Measurements from ENCODE around the gene KLHL2. TPM values are rescaled to one million over a fixed set of nuclear protein-coding genes. Genes with fewer than 3 reads are reported as not detected.

Gene KLHL2
- total and polyA plus RNA-seq, 2 donors (not counting 3 experiments of a cell fraction or from before 2014, with no cell fraction given) = 9.9 to 22.1 TPM

- dilution Hi-C loops (cut with MboI; ENCODE audit: extremely low pct_ligation_motif_present, low sequenced_read_pairs) = no loop called here
- Histone ChIP-seq H4K20me1 (replicated peaks; ENCODE audit: control insufficient read depth, extremely low read depth, insufficient read depth, low read length) (no peaks in the 10 kb centered on the region), H3K9me3 (replicated peaks; ENCODE audit: control insufficient read depth, insufficient read depth, low read length) (no peaks in the 10 kb centered on the region), H3K4me1 (ENCODE audit: control insufficient read depth, extremely low read depth, insufficient read depth, low read length) (no peaks in the 10 kb centered on the region), H3K4me2 (ENCODE audit: insufficient read depth, low read length) (no peak overlapping the region), H3K9ac (replicated peaks; ENCODE audit: extremely low read depth, insufficient read depth, low read length) (no peak overlapping the region), H3K36me3 (ENCODE audit: control insufficient read depth in 2 of 2, extremely low read depth in 1 of 2, insufficient read depth in 2 of 2, low read length in 2 of 2) (no peaks in the 10 kb centered on the region), H3K27me3 (ENCODE audit: control insufficient read depth in 2 of 2, insufficient read depth in 2 of 2, low read length in 2 of 2) (peaks cover 0 to 6% of the 10 kb centered on the region in 2 experiments), H2AFZ (ENCODE audit: low read depth, low read length) (no peak overlapping the region), H3K4me3 (replicated peaks in 1 of 3; ENCODE audit: insufficient read depth in 1 of 3, low read depth in 1 of 3, low read length in 3 of 3) (no peak overlapping the region), H3K9me1 (replicated peaks; ENCODE audit: control insufficient read depth, extremely low read depth, insufficient read depth, low read length) (no peaks in the 10 kb centered on the region), H3K27ac (ENCODE audit: insufficient read depth, low read depth, low read length) (no peak overlapping the region), H3K79me2 (ENCODE audit: control insufficient read depth, insufficient read depth, low read length) (no peaks in the 10 kb centered on the region)
- CTCF ChIA-PET = no interaction called here
- intact Hi-C loops (cut with micrococcal nuclease) = loop anchor here (10.0 kb wide), 1 partner anchor 724 kb away; no protein-coding TSS in a partner anchor
- BruUV-seq (replicated peaks) = no TSS peak
- POLR2A ChIA-PET = no interaction called here
- DNase-seq (ENCODE audit: low read depth, low spot score) = no peak
- TF ChIP-seq GATA2 (IDR thresholded peaks at IDR 0.05; ENCODE audit: insufficient read depth, insufficient read length, low read depth, low read length) (no peak), JUN (IDR thresholded peaks at IDR 0.05; ENCODE audit: borderline replicate concordance, insufficient read depth, insufficient read length, low read depth) (no peak), POLR2AphosphoS5 (IDR thresholded peaks at IDR 0.05; ENCODE audit: insufficient read depth, low read depth, low read length) (no peak), FOS (IDR thresholded peaks at IDR 0.05; ENCODE audit: borderline replicate concordance, insufficient read depth, low read length) (no peak), CTCF (IDR thresholded peaks at IDR 0.05; ENCODE audit: extremely low read depth in 1 of 2, insufficient read depth in 1 of 2, low read depth in 1 of 2, low read length in 2 of 2) (no peak), EZH2 (IDR thresholded peaks at IDR 0.05; ENCODE audit: borderline replicate concordance, low read depth, low read length, severe bottlenecking) (no peak), POLR2A (IDR thresholded peaks at IDR 0.05; ENCODE audit: low read depth, low read length) (no peak), MYC (IDR thresholded peaks at IDR 0.05; ENCODE audit: low read depth, low read length) (no peak)
- TF ChIP-seq, protein P1, sequence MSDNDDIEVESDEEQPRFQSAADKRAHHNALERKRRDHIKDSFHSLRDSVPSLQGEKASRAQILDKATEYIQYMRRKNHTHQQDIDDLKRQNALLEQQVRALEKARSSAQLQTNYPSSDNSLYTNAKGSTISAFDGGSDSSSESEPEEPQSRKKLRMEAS (IDR thresholded peaks at IDR 0.05; ENCODE audit: insufficient read depth, insufficient read length) = no peak
- FAIRE-seq = no peak
Observed at GRCh38 chr4:165370530-165370929, 163.2 kb downstream of the KLHL2 start.

Small RNA genes lying within 50 kb of the gene (small RNA-seq; reads per million reads assigned to genes)
- gene RNU4-87P (ENCODE audit: insufficient read depth, insufficient read length, low read depth, low replicate concordance) = not detected

Other genes starting within 250 kb of the KLHL2 start
- 0.22 TPM in 1 of 2 replicates, not detected in the other for gene TRIM61, start 229.9 kb upstream of the KLHL2 start, total RNA-seq
- gene TRIM61, start 229.9 kb upstream of the KLHL2 start, polyA plus RNA-seq = not detected in 2 replicates
- not detected in 2 replicates for gene TRIM60, start 175.6 kb upstream of the KLHL2 start, total RNA-seq
- gene TRIM60, start 175.6 kb upstream of the KLHL2 start, polyA plus RNA-seq = not detected in 2 replicates
- not detected in 2 replicates for gene TRIM75, start 153.7 kb upstream of the KLHL2 start, total RNA-seq
- gene TRIM75, start 153.7 kb upstream of the KLHL2 start, polyA plus RNA-seq = not detected in 2 replicates
- 13.0 and 14.5 TPM in 2 replicates for gene TMEM192, start 94.7 kb upstream of the KLHL2 start, total RNA-seq
- 10.1 and 11.4 TPM in 2 replicates for gene TMEM192, start 94.7 kb upstream of the KLHL2 start, polyA plus RNA-seq
- 109 and 127 TPM in 2 replicates for gene MSMO1, start 120.1 kb downstream of the KLHL2 start, total RNA-seq
- 69.0 and 74.3 TPM in 2 replicates for gene MSMO1, start 120.1 kb downstream of the KLHL2 start, polyA plus RNA-seq
- gene CPE, start 171.4 kb downstream of the KLHL2 start, total RNA-seq = 8.1 and 9.2 TPM in 2 replicates
- gene CPE, start 171.4 kb downstream of the KLHL2 start, polyA plus RNA-seq = 2.2 and 2.7 TPM in 2 replicates

Data from endothelial cell of umbilical vein (primary cell).